Neuronal stem cell (in vitro differentiated cells): ENCODE results near the gene XPR1.
A peak's percentile ranks its signal among the peaks of the same experiment; 100 is the strongest.

Source experiments
- DNase-seq: peaks from one replicate; pipeline ENCODE4 v3.0.0-alpha.2; 2013; ENCODE audit warnings: low spot score
- H2AFZ ChIP-seq: one replicate; pipeline ENCODE4 v1.6.1; 2013; ENCODE audit warnings: mild to moderate bottlenecking, low read length, inconsistent platforms
- H2AK5ac ChIP-seq: 2 replicates; pipeline ENCODE4 v1.6.1; 2013; ENCODE audit warnings: low read depth, mild to moderate bottlenecking, inconsistent platforms, low read length, moderate library complexity, mixed read lengths
- H2BK120ac ChIP-seq: 2 replicates; pipeline ENCODE4 v1.6.1; 2013; ENCODE audit warnings: low read depth, mild to moderate bottlenecking, inconsistent platforms, low read length, moderate library complexity, mixed read lengths
- H2BK12ac ChIP-seq: one replicate; pipeline ENCODE4 v1.6.1; 2013; ENCODE audit warnings: low read length, inconsistent platforms
- H2BK15ac ChIP-seq: 2 replicates; pipeline ENCODE4 v1.6.1; 2013; ENCODE audit warnings: mild to moderate bottlenecking, low read length, inconsistent platforms, mixed read lengths
- H2BK5ac ChIP-seq: one replicate; pipeline ENCODE4 v1.6.1; 2013; ENCODE audit warnings: inconsistent platforms, mild to moderate bottlenecking, low read length, moderate library complexity
- H3K14ac ChIP-seq: one replicate; pipeline ENCODE4 v1.6.1; 2013; ENCODE audit warnings: low read length, inconsistent platforms
- H3K18ac ChIP-seq: 2 replicates; pipeline ENCODE4 v1.6.1; 2013; ENCODE audit warnings: low read length, inconsistent platforms
- H3K23ac ChIP-seq: 2 replicates; pipeline ENCODE4 v1.6.1; 2013; ENCODE audit warnings: low read depth, mild to moderate bottlenecking, mixed read lengths, low read length, inconsistent platforms; ENCODE audit not compliant: poor library complexity
- H3K27ac ChIP-seq: replicated peaks from 3 replicates; pipeline ENCODE4 v1.5.1; 2013; ENCODE audit warnings: low read length, inconsistent platforms
- H3K27me3 ChIP-seq, 3 experiments: 2 replicates each; pipeline ENCODE4 v1.6.1; 2013; ENCODE audit warnings: low read length in 3 of 3, mild to moderate bottlenecking in 2 of 3, inconsistent platforms in 1 of 3, low read depth in 1 of 3, mixed read lengths in 1 of 3, moderate library complexity in 1 of 3; ENCODE audit not compliant: control insufficient read depth in 3 of 3, insufficient read depth in 3 of 3
- H3K36me3 ChIP-seq, 2 donors: replicated peaks in 1 of 2; 2 replicates each; pipeline ENCODE4 v1.6.1; 2013; ENCODE audit warnings: low read length in 2 of 2; ENCODE audit not compliant: control insufficient read depth in 2 of 2, insufficient read depth in 2 of 2
- H3K4ac ChIP-seq: 2 replicates; pipeline ENCODE4 v1.6.1; 2013; ENCODE audit warnings: inconsistent platforms, mild to moderate bottlenecking, low read length, moderate library complexity
- H3K4me1 ChIP-seq, 2 donors: 1 replicate in 1 of 2; 2 replicates in 1 of 2; pipeline ENCODE4 v1.6.1; 2013; ENCODE audit warnings: low read length in 2 of 2, low read depth in 1 of 2; ENCODE audit not compliant: control insufficient read depth in 2 of 2, insufficient read depth in 1 of 2
- H3K4me2 ChIP-seq: one replicate; pipeline ENCODE4 v1.6.1; 2013; ENCODE audit warnings: mild to moderate bottlenecking, low read length, inconsistent platforms; ENCODE audit not compliant: insufficient read depth, poor library complexity, severe bottlenecking
- H3K4me3 ChIP-seq, 2 donors: 2 replicates each; pipeline ENCODE4 v1.5.1; 2013; ENCODE audit warnings: low read length in 2 of 2, mild to moderate bottlenecking in 2 of 2, inconsistent platforms in 1 of 2, moderate library complexity in 1 of 2
- H3K79me1 ChIP-seq: one replicate; pipeline ENCODE4 v1.6.1; 2013; ENCODE audit warnings: low read depth, mild to moderate bottlenecking, inconsistent platforms, low read length, moderate library complexity
- H3K9ac ChIP-seq: one replicate; pipeline ENCODE4 v1.6.1; 2013; ENCODE audit warnings: mild to moderate bottlenecking, low read depth, low read length, inconsistent platforms; ENCODE audit not compliant: poor library complexity
- H3K9me3 ChIP-seq, 2 donors: replicated peaks in 1 of 2; 2 replicates each; pipeline versions ENCODE3 to v1.6.1; 2013; ENCODE audit warnings: low read length in 2 of 2, mild to moderate bottlenecking in 2 of 2, inconsistent platforms in 1 of 2, low read depth in 1 of 2, mixed read lengths in 1 of 2, moderate library complexity in 1 of 2; ENCODE audit not compliant: control insufficient read depth in 2 of 2, insufficient read depth in 1 of 2
- H4K8ac ChIP-seq: one replicate; pipeline ENCODE4 v1.6.1; 2013; ENCODE audit warnings: low read depth, mild to moderate bottlenecking, inconsistent platforms, low read length, moderate library complexity
- H4K91ac ChIP-seq: one replicate; pipeline ENCODE4 v1.6.1; 2013; ENCODE audit warnings: low read length, low read depth, mild to moderate bottlenecking, inconsistent platforms; ENCODE audit not compliant: poor library complexity
- WGBS, 2 donors: extraction: QIAGEN DNeasy Blood & Tissue Kit; methylation state at CpG; one replicate each; pipeline ENCODE4 v1.1.7; 2013; ENCODE audit warnings: missing lambda C conversion rate in 2 of 2, mixed read lengths in 1 of 2; ENCODE audit not compliant: insufficient read length in 2 of 2, insufficient replicate concordance in 1 of 2; ENCODE audit errors: extremely low coverage in 2 of 2; 5-methylcytosine and 5-hydroxymethylcytosine counted together

XPR1 gene

DNA sequence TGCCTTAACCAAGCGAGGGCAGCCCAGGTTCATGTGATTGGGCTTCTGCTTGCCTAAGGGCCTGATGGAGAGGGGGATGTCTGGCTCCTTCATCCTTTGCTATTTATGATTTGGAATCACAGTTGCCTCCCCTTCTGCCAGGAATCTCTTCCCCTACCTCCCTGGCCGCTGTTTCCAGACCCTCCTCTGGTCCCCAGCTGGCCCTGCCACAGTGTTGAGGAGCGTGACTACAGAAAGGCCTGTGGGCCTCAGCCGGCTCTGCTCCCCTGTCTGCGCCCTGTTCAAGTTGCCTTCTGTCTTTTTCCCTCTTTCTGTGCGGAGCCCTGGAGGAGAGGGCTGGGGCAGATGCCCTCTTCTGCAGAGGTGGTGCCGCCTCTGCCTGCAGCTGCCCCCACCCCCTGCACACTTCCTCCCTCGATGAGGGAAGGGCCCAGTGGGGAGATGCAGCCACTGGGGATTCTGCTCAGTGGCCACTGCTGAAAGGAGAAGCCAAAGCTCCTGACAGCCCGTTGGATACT lies 287.4 kb downstream of the XPR1 start:
- no CpG with 5 or more reads among the region's 9 CpGs for WGBS, 2 donors
- no peak overlapping the region for H3K4me3 ChIP-seq
- H3K4me2 ChIP-seq: no peak overlapping the region
- H4K91ac ChIP-seq: no peak overlapping the region
- no peak for DNase-seq
- no peaks in the 10 kb centered on the region for H3K36me3 ChIP-seq
- H3K23ac ChIP-seq: no peak overlapping the region
- H2BK120ac ChIP-seq: no peak overlapping the region
- no peak overlapping the region for H2AFZ ChIP-seq
- peak overlapping the region; percentile 41 for H2BK15ac ChIP-seq
- no peak overlapping the region for H3K9ac ChIP-seq
- H3K27ac ChIP-seq: no peak overlapping the region
- peak overlapping the region; percentile 29 for H3K18ac ChIP-seq
- H3K4me1 ChIP-seq: peaks cover 28 to 29% of the 10 kb centered on the region in 2 donors
- no peak overlapping the region for H2BK12ac ChIP-seq
- no peak overlapping the region for H2AK5ac ChIP-seq
- H3K9me3 ChIP-seq: peaks cover 0 to 6% of the 10 kb centered on the region in 2 donors
- H2BK5ac ChIP-seq: no peak overlapping the region
- no peak overlapping the region for H3K14ac ChIP-seq
- H3K27me3 ChIP-seq: peaks cover 0 to under 1% (median 0%) of the 10 kb centered on the region in 3 experiments
- H4K8ac ChIP-seq: no peak overlapping the region
- no peak overlapping the region for H3K4ac ChIP-seq
- H3K79me1 ChIP-seq: no peaks in the 10 kb centered on the region

- Histone ChIP-seq H3K27me3 (no peaks in the 10 kb centered on the region), H3K9ac (no peak overlapping the region), H2AK5ac (peak overlapping the region; percentile 33), H3K27ac (no peak overlapping the region), H3K4me2 (no peak overlapping the region), H3K79me1 (no peaks in the 10 kb centered on the region), H3K9me3 (peaks cover 0 to 6% of the 10 kb centered on the region in 2 donors), H3K14ac (no peak overlapping the region), H3K18ac (no peak overlapping the region), H2BK15ac (no peak overlapping the region), H4K8ac (no peak overlapping the region), H3K36me3 (no peaks in the 10 kb centered on the region), H2BK5ac (no peak overlapping the region), H2BK120ac (no peak overlapping the region), H4K91ac (no peak overlapping the region), H3K4me1 (peaks cover 32 to 33% of the 10 kb centered on the region in 2 donors), H3K23ac (no peak overlapping the region), H2AFZ (no peak overlapping the region), H3K4me3 (no peak overlapping the region), H2BK12ac (peak overlapping the region; percentile 52), H3K4ac (no peak overlapping the region)
- no peak for DNase-seq
- WGBS, 2 donors: no CpG with 5 or more reads among the region's 7 CpGs
Measured at GRCh38 chr1:180920193-180920592, 288.4 kb downstream of the XPR1 start.

DNA sequence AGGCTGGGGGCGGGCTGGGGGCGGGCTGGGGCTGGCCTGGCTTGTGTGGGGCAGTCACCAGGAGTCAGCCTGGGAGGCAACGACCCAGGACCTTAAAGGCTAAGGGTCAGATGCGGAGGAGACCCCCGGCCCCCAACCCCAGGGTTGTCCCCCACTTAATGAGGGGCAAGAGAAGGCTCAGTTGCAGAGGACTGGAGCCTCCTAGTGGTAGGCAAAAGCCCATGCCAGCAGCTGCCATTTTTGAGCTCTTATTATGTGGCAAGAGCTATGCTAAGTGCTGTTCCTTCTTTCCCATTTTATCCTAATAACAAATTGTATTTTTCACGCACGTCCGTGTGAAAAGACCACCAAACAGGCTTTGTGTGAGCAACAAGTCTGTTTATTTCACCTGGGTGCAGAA lies 288.9 kb downstream of the XPR1 start:
- Histone ChIP-seq H2BK5ac (no peak overlapping the region), H3K4me1 (peaks cover 37 to 39% of the 10 kb centered on the region in 2 donors)

GRCh38 chr1:180921386-180921785 lies 289.6 kb downstream of the XPR1 start:
- no peak for DNase-seq
- H3K14ac ChIP-seq: no peak overlapping the region
- no peaks in the 10 kb centered on the region for H3K79me1 ChIP-seq
- peaks cover 0 to 6% of the 10 kb centered on the region in 2 donors for H3K9me3 ChIP-seq
- peak overlapping the region; percentile 58 for H2BK12ac ChIP-seq
- peak overlapping the region; percentile 78 for H2AK5ac ChIP-seq
- H3K27ac ChIP-seq: no peak overlapping the region
- no peaks in the 10 kb centered on the region for H3K27me3 ChIP-seq
- H2BK120ac ChIP-seq: peak overlapping the region; percentile 4
- H4K8ac ChIP-seq: no peak overlapping the region
- no peak overlapping the region for H2BK5ac ChIP-seq
- no CpG with 5 or more reads among the region's 6 CpGs for WGBS, 2 donors
- no peak overlapping the region for H3K23ac ChIP-seq
- H3K36me3 ChIP-seq: no peaks in the 10 kb centered on the region
- peak overlapping the region; percentile 50 for H2BK15ac ChIP-seq
- H2AFZ ChIP-seq: no peak overlapping the region
- peak overlapping the region; percentile 37 for H3K4ac ChIP-seq
- H3K4me2 ChIP-seq: no peak overlapping the region
- H4K91ac ChIP-seq: no peak overlapping the region
- no peak overlapping the region for H3K4me3 ChIP-seq
- H3K18ac ChIP-seq: peak overlapping the region; percentile 87
- H3K9ac ChIP-seq: no peak overlapping the region
- peaks cover 44 to 45% of the 10 kb centered on the region in 2 donors for H3K4me1 ChIP-seq

More for the DNA sequence above, 288.9 kb downstream of the XPR1 start:
- no peak overlapping the region for H3K4ac ChIP-seq
- H2AFZ ChIP-seq: no peak overlapping the region
- H3K27ac ChIP-seq: no peak overlapping the region
- DNase-seq: no peak
- H3K4me3 ChIP-seq: no peak overlapping the region
- no peak overlapping the region for H3K9ac ChIP-seq
- H4K8ac ChIP-seq: no peak overlapping the region
- H3K27me3 ChIP-seq: no peaks in the 10 kb centered on the region
- no peak overlapping the region for H3K18ac ChIP-seq
- H3K14ac ChIP-seq: no peak overlapping the region
- H3K23ac ChIP-seq: no peak overlapping the region
- no peak overlapping the region for H2BK120ac ChIP-seq
- no CpG with 5 or more reads among the region's 8 CpGs for WGBS, 2 donors
- H4K91ac ChIP-seq: no peak overlapping the region
- H3K36me3 ChIP-seq: no peaks in the 10 kb centered on the region
- no peaks in the 10 kb centered on the region for H3K79me1 ChIP-seq
- no peak overlapping the region for H2BK12ac ChIP-seq
- no peak overlapping the region for H3K4me2 ChIP-seq
- H2BK15ac ChIP-seq: no peak overlapping the region
- H2AK5ac ChIP-seq: no peak overlapping the region
- peaks cover 0 to 6% of the 10 kb centered on the region in 2 donors for H3K9me3 ChIP-seq
